Breast epithelium (tissue), 3 donors: ENCODE measurements around the gene ADRM1.

Source experiments
- POLR2A ChIP-seq: fragments of 450-650 bp; IDR thresholded peaks from one replicate; pipeline ENCODE4 v1.6.1; 2016; ENCODE audit warnings: antibody characterized with exemption, mild to moderate bottlenecking, moderate library complexity
- TF ChIP-seq, protein P1 (sequence below), 3 donors: fragments of 450-650 bp; IDR thresholded peaks; one replicate each; pipeline ENCODE4 v1.5.1; 2016 to 2017; ENCODE audit warnings: antibody characterized with exemption in 3 of 3, mild to moderate bottlenecking in 3 of 3, moderate library complexity in 3 of 3

DNA sequence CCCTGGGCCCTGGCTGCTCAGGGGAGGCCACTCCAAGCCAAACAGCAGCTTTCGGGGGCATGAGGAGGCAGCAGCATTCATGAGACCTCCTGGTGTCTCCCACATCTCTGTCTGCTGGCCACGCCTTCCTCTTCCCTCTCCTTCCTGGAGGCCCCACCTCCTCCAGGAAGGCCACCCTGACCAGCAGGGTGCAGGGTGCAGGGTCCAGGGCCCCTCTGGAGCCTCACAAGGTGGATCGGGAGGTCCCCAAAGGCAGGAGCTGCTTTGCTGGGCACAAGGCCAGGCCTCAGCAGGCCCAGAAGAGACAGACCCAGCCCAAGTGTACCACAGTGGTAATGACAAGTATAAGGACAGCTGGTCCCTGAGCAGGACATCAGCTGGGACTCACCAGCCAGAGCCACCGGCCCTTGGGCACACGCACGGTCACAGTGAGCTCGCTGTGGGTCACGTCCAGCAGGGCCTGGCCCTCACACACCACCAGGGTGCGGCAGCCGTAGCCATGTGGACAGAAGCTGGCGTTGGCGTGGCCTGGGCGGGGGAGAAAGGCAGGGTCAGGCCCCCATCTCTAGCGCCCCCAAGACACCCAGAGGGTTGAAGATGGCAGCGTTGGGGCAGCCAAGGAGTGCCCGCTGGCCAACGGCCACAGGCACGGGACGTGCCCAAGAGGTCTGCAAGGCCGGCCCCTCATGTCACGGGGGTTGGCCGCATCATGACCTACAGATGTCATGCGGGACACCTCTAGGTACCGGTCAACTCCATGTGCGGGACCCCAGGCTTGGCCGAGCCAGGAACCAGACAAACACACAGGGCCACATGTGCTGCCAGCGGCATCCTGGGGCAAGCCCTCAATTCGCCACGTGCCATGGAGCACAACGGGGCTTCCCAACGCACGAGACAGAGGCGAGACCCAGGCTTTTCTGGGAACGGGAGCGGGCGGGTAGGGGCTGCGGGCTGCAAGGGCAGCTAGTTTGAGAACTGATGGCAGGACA, 26.9 kb downstream of the ADRM1 start:
- TF ChIP-seq, protein P1, sequence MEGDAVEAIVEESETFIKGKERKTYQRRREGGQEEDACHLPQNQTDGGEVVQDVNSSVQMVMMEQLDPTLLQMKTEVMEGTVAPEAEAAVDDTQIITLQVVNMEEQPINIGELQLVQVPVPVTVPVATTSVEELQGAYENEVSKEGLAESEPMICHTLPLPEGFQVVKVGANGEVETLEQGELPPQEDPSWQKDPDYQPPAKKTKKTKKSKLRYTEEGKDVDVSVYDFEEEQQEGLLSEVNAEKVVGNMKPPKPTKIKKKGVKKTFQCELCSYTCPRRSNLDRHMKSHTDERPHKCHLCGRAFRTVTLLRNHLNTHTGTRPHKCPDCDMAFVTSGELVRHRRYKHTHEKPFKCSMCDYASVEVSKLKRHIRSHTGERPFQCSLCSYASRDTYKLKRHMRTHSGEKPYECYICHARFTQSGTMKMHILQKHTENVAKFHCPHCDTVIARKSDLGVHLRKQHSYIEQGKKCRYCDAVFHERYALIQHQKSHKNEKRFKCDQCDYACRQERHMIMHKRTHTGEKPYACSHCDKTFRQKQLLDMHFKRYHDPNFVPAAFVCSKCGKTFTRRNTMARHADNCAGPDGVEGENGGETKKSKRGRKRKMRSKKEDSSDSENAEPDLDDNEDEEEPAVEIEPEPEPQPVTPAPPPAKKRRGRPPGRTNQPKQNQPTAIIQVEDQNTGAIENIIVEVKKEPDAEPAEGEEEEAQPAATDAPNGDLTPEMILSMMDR (IDR thresholded peaks at IDR 0.05), result no peak
- TF ChIP-seq POLR2A, result no peak
